C4-2B (cell line): ENCODE results near the gene SPNS3.

ENCODE experiments used
- H3K27ac ChIP-seq: fragments of 450-650 bp; 2 replicates; pipeline ENCODE4 v1.5.1; 2017
- CTCF ChIP-seq: fragments of 450-650 bp; conservative IDR thresholded peaks from 2 replicates; pipeline ENCODE4 v1.5.1; 2017; ENCODE audit warnings: mild to moderate bottlenecking
- ZFX ChIP-seq: fragments of 450-650 bp; IDR thresholded peaks from 2 replicates; pipeline ENCODE4 v1.6.1; 2017

SPNS3 gene

DNA sequence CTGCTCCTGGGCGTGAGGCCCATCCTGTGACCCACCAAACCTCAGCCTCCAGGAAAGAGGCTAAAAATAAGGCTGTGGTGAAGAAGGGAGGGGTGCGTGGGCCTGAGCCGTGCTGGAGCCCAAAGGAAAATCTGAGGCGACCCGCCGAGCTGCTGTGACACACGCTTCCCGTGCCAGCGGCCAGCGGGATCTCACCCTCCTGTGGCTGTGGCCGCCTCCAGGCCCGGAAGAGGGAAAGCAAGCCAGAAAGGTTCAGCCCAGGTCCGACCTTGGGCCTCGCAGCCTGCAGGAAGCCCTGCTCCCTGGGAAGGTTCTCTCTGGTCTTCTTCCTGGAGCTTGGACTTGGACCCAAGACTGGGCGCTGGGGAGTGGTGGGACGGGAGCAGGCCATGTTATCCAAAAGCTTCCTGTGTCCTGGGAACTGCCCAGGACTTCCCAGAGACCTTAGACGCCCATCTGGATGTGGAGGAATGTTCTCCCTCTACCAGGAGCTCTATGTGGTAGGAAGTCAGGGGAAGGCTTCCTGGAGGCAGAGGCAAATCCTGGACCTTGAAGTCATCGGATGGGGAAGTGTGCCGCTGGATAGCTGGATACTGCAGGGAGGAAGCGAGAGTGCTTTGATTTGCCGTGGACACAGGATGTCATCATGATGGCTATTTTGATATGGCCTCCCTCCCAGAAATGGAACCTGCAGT lies 76.3 kb downstream of the SPNS3 start:
- H3K27ac ChIP-seq: no peak overlapping the region
- no peak for TF ChIP-seq CTCF
- TF ChIP-seq ZFX: no peak

GRCh38 chr17:4510618-4510941 lies 76.8 kb downstream of the SPNS3 start:
- no peak overlapping the region for H3K27ac ChIP-seq
- no peak for TF ChIP-seq ZFX
- TF ChIP-seq CTCF: no peak

GRCh38 chr17:4511199-4511932 lies 77.6 kb downstream of the SPNS3 start:
- TF ChIP-seq ZFX (no peak), CTCF (no peak)

GRCh38 chr17:4512156-4513112 lies 78.7 kb downstream of the SPNS3 start:
- TF ChIP-seq CTCF: no peak
- TF ChIP-seq ZFX: no peak
- no peak overlapping the region for H3K27ac ChIP-seq

More at GRCh38 chr17:4511199-4511932, 77.6 kb downstream of the SPNS3 start:
- H3K27ac ChIP-seq: no peak overlapping the region

- peak overlapping the region; percentile 64 for H3K27ac ChIP-seq
- TF ChIP-seq ZFX: no peak
- TF ChIP-seq CTCF: no peak
Observed at GRCh38 chr17:4513113-4514032, 79.6 kb downstream of the SPNS3 start.

DNA sequence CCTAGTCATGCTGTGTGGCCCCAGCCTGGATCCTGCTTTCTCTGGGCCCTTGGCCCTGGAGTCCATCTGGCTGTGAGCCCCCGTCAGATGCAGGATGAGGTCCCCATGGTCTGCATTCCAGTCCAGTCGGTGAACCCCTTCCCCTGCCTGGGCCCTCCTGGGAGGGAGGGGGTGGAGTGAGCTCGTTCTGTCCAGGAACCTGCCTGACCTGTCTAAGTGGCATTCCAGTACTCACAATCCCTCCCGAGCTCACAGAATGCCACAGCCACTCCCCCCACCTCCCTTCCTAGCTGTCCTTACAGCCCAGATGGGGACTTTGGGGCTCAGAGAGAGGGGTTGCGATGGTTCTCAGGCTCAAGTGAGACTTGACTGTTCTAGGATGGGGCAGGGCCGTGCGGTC lies 80.5 kb downstream of the SPNS3 start:
- TF ChIP-seq CTCF (no peak), ZFX (no peak)
- peak overlapping the region; percentile 64 for H3K27ac ChIP-seq
